Measurements from ENCODE around the gene PRKAR1B. TPM values are rescaled to one million over a fixed set of nuclear protein-coding genes. Genes with fewer than 3 reads are reported as not detected.
A peak's percentile ranks its signal among the peaks of the same experiment; 100 is the strongest.

Gene PRKAR1B
- total and polyA plus RNA-seq, 7 donors: 9.5 to 26.6 (median 11.4) TPM

GRCh38 chr7:670501-671390, 56.3 kb downstream of the PRKAR1B start:
- no peak overlapping the region for H3K4me3 ChIP-seq
- 95 to 97% methylated on average over 54 of the region's 54 CpGs for WGBS, 2 donors
- peak overlapping the region in 2 of 4 donors; percentile 81 to 93 for H3K27ac ChIP-seq
- TF ChIP-seq, protein P1, sequence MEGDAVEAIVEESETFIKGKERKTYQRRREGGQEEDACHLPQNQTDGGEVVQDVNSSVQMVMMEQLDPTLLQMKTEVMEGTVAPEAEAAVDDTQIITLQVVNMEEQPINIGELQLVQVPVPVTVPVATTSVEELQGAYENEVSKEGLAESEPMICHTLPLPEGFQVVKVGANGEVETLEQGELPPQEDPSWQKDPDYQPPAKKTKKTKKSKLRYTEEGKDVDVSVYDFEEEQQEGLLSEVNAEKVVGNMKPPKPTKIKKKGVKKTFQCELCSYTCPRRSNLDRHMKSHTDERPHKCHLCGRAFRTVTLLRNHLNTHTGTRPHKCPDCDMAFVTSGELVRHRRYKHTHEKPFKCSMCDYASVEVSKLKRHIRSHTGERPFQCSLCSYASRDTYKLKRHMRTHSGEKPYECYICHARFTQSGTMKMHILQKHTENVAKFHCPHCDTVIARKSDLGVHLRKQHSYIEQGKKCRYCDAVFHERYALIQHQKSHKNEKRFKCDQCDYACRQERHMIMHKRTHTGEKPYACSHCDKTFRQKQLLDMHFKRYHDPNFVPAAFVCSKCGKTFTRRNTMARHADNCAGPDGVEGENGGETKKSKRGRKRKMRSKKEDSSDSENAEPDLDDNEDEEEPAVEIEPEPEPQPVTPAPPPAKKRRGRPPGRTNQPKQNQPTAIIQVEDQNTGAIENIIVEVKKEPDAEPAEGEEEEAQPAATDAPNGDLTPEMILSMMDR (IDR thresholded peaks at IDR 0.05): no peak
- TF ChIP-seq POLR2AphosphoS5 (IDR thresholded peaks at IDR 0.05) (no peak), EP300 (IDR thresholded peaks at IDR 0.05) (no peak), POLR2A (IDR thresholded peaks at IDR 0.05) (no peak)
- DNase-seq: peak; percentile 51
- peaks cover 0 to 44% (median 32%) of the 10 kb centered on the region in 4 donors for H3K4me1 ChIP-seq
- intact Hi-C loops (cut with DNase I): loop anchor here (5.0 kb wide), 1 partner anchor 42 kb away; no protein-coding TSS in a partner anchor
- H3K9me3 ChIP-seq: no peaks in the 10 kb centered on the region
- H3K27me3 ChIP-seq: no peaks in the 10 kb centered on the region
- H3K36me3 ChIP-seq: no peaks in the 10 kb centered on the region

GRCh38 chr7:668958-669357, 58.1 kb downstream of the PRKAR1B start:
- peaks cover 0 to 49% (median 46%) of the 10 kb centered on the region in 4 donors for H3K4me1 ChIP-seq
- H3K4me3 ChIP-seq: peak overlapping the region in 1 of 4 donors; percentile 24
- TF ChIP-seq EP300 (IDR thresholded peaks at IDR 0.05): no peak
- no peak for TF ChIP-seq POLR2AphosphoS5 (IDR thresholded peaks at IDR 0.05)
- TF ChIP-seq, protein P1 (IDR thresholded peaks at IDR 0.05): no peak
- no peak for TF ChIP-seq POLR2A (IDR thresholded peaks at IDR 0.05)
- peak; percentile 27 for DNase-seq
- WGBS, 2 donors: 76 to 95% methylated on average over 4 of the region's 4 CpGs
- no peaks in the 10 kb centered on the region for H3K36me3 ChIP-seq
- no peaks in the 10 kb centered on the region for H3K27me3 ChIP-seq
- peak overlapping the region; percentile 78 to 93 (median 82) for H3K27ac ChIP-seq
- no peaks in the 10 kb centered on the region for H3K9me3 ChIP-seq
- intact Hi-C loops (cut with DNase I): loop anchor here (5.0 kb wide), 2 partner anchors 58 to 152 kb away; partner anchors contain the start of genes DNAAF5, PDGFA and PRKAR1B

GRCh38 chr7:668139-668931, 58.7 kb downstream of the PRKAR1B start:
- Histone ChIP-seq H3K4me1 (peaks cover 0 to 55% (median 52%) of the 10 kb centered on the region in 4 donors), H3K27me3 (no peaks in the 10 kb centered on the region), H3K4me3 (peak overlapping the region in 3 of 4 donors; percentile 16 to 28 (median 24)), H3K27ac (peak overlapping the region; percentile 78 to 93 (median 82)), H3K36me3 (no peaks in the 10 kb centered on the region), H3K9me3 (no peaks in the 10 kb centered on the region)
- peak; percentile 34 to 84 (median 58) for TF ChIP-seq POLR2AphosphoS5 (IDR thresholded peaks at IDR 0.05)
- peak in 1 of 4 donors; percentile 90 for TF ChIP-seq EP300 (IDR thresholded peaks at IDR 0.05)
- TF ChIP-seq, protein P1 (IDR thresholded peaks at IDR 0.05): no peak
- WGBS, 2 donors: 35 to 78% methylated on average over 16 of the region's 16 CpGs
- peak; percentile 89 for DNase-seq
- intact Hi-C loops (cut with DNase I): loop anchor here (5.0 kb wide), 2 partner anchors 59 to 151 kb away; partner anchors contain the start of genes DNAAF5, PDGFA and PRKAR1B

GRCh38 chr7:666454-667292, 60.4 kb downstream of the PRKAR1B start:
- no peaks in the 10 kb centered on the region for H3K9me3 ChIP-seq
- intact Hi-C loops (cut with DNase I): loop anchor here (5.0 kb wide), 2 partner anchors 61 to 149 kb away; partner anchors contain the start of genes DNAAF5, PDGFA and PRKAR1B
- TF ChIP-seq POLR2AphosphoS5 (IDR thresholded peaks at IDR 0.05) (no peak), POLR2A (IDR thresholded peaks at IDR 0.05) (no peak), EP300 (IDR thresholded peaks at IDR 0.05) (no peak)
- TF ChIP-seq, protein P1 (IDR thresholded peaks at IDR 0.05): no peak
- H3K27ac ChIP-seq: peak overlapping the region; percentile 75 to 93 (median 82)
- WGBS, 2 donors: 98% methylated on average over 7 of the region's 7 CpGs
- peaks cover 0 to 66% (median 59%) of the 10 kb centered on the region in 4 donors for H3K4me1 ChIP-seq
- no peaks in the 10 kb centered on the region for H3K36me3 ChIP-seq
- no peaks in the 10 kb centered on the region for H3K27me3 ChIP-seq
- no peak overlapping the region for H3K4me3 ChIP-seq
- peak; percentile 50 for DNase-seq

Data from sigmoid colon (tissue), 7 donors.